ENCODE measurements around the gene ZNF417. TPM values are rescaled to one million over a fixed set of nuclear protein-coding genes. Genes with fewer than 3 reads are reported as not detected.

The ZNF417 gene
- total RNA-seq, 6 experiments from 2014 or later = 6.8 to 10.3 (median 9.0) TPM

GRCh38 chr19:57867868-57868492, 48.4 kb downstream of the ZNF417 start:
- no peak overlapping the region for H3K27ac Mint-ChIP-seq
- peaks cover 87% of the 10 kb centered on the region for H3K9me3 Mint-ChIP-seq
- H3K27me3 Mint-ChIP-seq (ENCODE audit: insufficient read depth) = peaks cover 11% of the 10 kb centered on the region
- DNase-seq = no peak
- H3K4me3 Mint-ChIP-seq = no peak overlapping the region
- TF ChIP-seq, protein P1, sequence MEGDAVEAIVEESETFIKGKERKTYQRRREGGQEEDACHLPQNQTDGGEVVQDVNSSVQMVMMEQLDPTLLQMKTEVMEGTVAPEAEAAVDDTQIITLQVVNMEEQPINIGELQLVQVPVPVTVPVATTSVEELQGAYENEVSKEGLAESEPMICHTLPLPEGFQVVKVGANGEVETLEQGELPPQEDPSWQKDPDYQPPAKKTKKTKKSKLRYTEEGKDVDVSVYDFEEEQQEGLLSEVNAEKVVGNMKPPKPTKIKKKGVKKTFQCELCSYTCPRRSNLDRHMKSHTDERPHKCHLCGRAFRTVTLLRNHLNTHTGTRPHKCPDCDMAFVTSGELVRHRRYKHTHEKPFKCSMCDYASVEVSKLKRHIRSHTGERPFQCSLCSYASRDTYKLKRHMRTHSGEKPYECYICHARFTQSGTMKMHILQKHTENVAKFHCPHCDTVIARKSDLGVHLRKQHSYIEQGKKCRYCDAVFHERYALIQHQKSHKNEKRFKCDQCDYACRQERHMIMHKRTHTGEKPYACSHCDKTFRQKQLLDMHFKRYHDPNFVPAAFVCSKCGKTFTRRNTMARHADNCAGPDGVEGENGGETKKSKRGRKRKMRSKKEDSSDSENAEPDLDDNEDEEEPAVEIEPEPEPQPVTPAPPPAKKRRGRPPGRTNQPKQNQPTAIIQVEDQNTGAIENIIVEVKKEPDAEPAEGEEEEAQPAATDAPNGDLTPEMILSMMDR (IDR thresholded peaks at IDR 0.05) = no peak
- H3K36me3 Mint-ChIP-seq (ENCODE audit: low read depth) = peaks cover 82% of the 10 kb centered on the region
- no peaks in the 10 kb centered on the region for H3K4me1 Mint-ChIP-seq (ENCODE audit: low read depth)

Other genes starting within 250 kb of the ZNF417 start
- gene ZSCAN4, start 247.7 kb downstream of the ZNF417 start, total RNA-seq (2021; fragmentation: NEBNext Ultra II Directional; extraction: Animal tissue kit (Norgen Biotek cat#: 25700)) = not detected
- gene ZNF551, start 234.6 kb downstream of the ZNF417 start, total RNA-seq (2021; fragmentation: NEBNext Ultra II Directional; extraction: Animal tissue kit (Norgen Biotek cat#: 25700)) = 1 to 10 TPM; 3.3 to 4.6 (median 4.4) TPM
- under 1 TPM in 4 of 6 experiments, not detected in 2; 0.11 to 0.20 (median 0.16) TPM for gene ZNF154, start 207.4 kb downstream of the ZNF417 start, total RNA-seq (2021; fragmentation: NEBNext Ultra II Directional; extraction: Animal tissue kit (Norgen Biotek cat#: 25700))
- 1 to 10 TPM; 2.8 to 4.2 (median 3.7) TPM for gene ZNF671, start 189.0 kb downstream of the ZNF417 start, total RNA-seq (2021; fragmentation: NEBNext Ultra II Directional; extraction: Animal tissue kit (Norgen Biotek cat#: 25700))
- gene ZNF776, start 169.8 kb downstream of the ZNF417 start, total RNA-seq (2021; fragmentation: NEBNext Ultra II Directional; extraction: Animal tissue kit (Norgen Biotek cat#: 25700)) = 1 to 10 TPM; 5.4 to 9.3 (median 7.0) TPM
- gene ZNF586, start 146.9 kb downstream of the ZNF417 start, total RNA-seq (2021; fragmentation: NEBNext Ultra II Directional; extraction: Animal tissue kit (Norgen Biotek cat#: 25700)) = 1 to 10 TPM; 6.4 to 8.8 (median 6.9) TPM
- gene ZNF552, start 101.7 kb downstream of the ZNF417 start, total RNA-seq (2021; fragmentation: NEBNext Ultra II Directional; extraction: Animal tissue kit (Norgen Biotek cat#: 25700)) = 1 to 10 TPM; 2.7 to 3.8 (median 3.0) TPM
- gene ZNF587B, start 86.3 kb downstream of the ZNF417 start, total RNA-seq (2021; fragmentation: NEBNext Ultra II Directional; extraction: Animal tissue kit (Norgen Biotek cat#: 25700)) = 10 to 100 TPM in 1 of 6 experiments, 1 to 10 TPM in 5; 7.8 to 10.7 (median 9.4) TPM
- 10 to 100 TPM; 22.6 to 28.6 (median 25.3) TPM for gene ZNF587, start 66.7 kb downstream of the ZNF417 start, total RNA-seq (2021; fragmentation: NEBNext Ultra II Directional; extraction: Animal tissue kit (Norgen Biotek cat#: 25700))
- gene ZNF814, start 27.6 kb downstream of the ZNF417 start, total RNA-seq (2021; fragmentation: NEBNext Ultra II Directional; extraction: Animal tissue kit (Norgen Biotek cat#: 25700)) = 1 to 10 TPM in 5 of 6 experiments, under 1 TPM in 1; 1.00 to 1.6 (median 1.3) TPM
- under 1 TPM; 0.07 to 0.81 (median 0.46) TPM for gene ZNF418, start 18.8 kb upstream of the ZNF417 start, total RNA-seq (2021; fragmentation: NEBNext Ultra II Directional; extraction: Animal tissue kit (Norgen Biotek cat#: 25700))
- 1 to 10 TPM; 2.8 to 3.9 (median 3.2) TPM for gene ZNF256, start 31.1 kb upstream of the ZNF417 start, total RNA-seq (2021; fragmentation: NEBNext Ultra II Directional; extraction: Animal tissue kit (Norgen Biotek cat#: 25700))
- under 1 TPM in 3 of 6 experiments, not detected in 3; 0.23 to 0.59 (median 0.33) TPM for gene C19orf18, start 57.9 kb upstream of the ZNF417 start, total RNA-seq (2021; fragmentation: NEBNext Ultra II Directional; extraction: Animal tissue kit (Norgen Biotek cat#: 25700))
- gene ZNF606, start 86.2 kb upstream of the ZNF417 start, total RNA-seq (2021; fragmentation: NEBNext Ultra II Directional; extraction: Animal tissue kit (Norgen Biotek cat#: 25700)) = 1 to 10 TPM; 3.5 to 6.0 (median 4.9) TPM
- not detected for gene ZSCAN1, start 117.4 kb upstream of the ZNF417 start, total RNA-seq (2021; fragmentation: NEBNext Ultra II Directional; extraction: Animal tissue kit (Norgen Biotek cat#: 25700))
- under 1 TPM in 2 of 6 experiments, not detected in 4; 0.07 to 0.09 TPM for gene ZNF135, start 142.7 kb upstream of the ZNF417 start, total RNA-seq (2021; fragmentation: NEBNext Ultra II Directional; extraction: Animal tissue kit (Norgen Biotek cat#: 25700))
- gene ZSCAN18, start 181.6 kb upstream of the ZNF417 start, total RNA-seq (2021; fragmentation: NEBNext Ultra II Directional; extraction: Animal tissue kit (Norgen Biotek cat#: 25700)) = 1 to 10 TPM in 5 of 6 experiments, under 1 TPM in 1; 0.80 to 2.8 (median 2.1) TPM
- 1 to 10 TPM; 6.6 to 9.5 (median 7.9) TPM for gene ZNF329, start 234.2 kb upstream of the ZNF417 start, total RNA-seq (2021; fragmentation: NEBNext Ultra II Directional; extraction: Animal tissue kit (Norgen Biotek cat#: 25700))

Measured in HFFc6 (cell line).